HL-60/S4 (cell line): ENCODE measurements around the gene SCAMP2.
"Not testable (repeated sequence)": the region's sequence is repeated elsewhere in the genome, so short reads cannot be mapped to it uniquely, and the experiment has no call there.

ENCODE experiments used
- in situ Hi-C: fragments of 300-500 bp; cut with MboI; formaldehyde crosslinking; loops from 2 replicates; pipeline ENCODE4 v1.14.3; 2022; ENCODE audit warnings: low sequenced_read_pairs

SCAMP2 gene

GRCh38 chr15:74891469-74891868 lies 18.3 kb upstream of the SCAMP2 start:
- in situ Hi-C loops, result no loop called here

- in situ Hi-C loops, result no loop called here
These were observed 17.4 kb upstream of the SCAMP2 start for GRCh38 chr15:74890665-74890960.

GRCh38 chr15:74889883-74890664 lies 16.9 kb upstream of the SCAMP2 start, which contains the start of gene MPI:
MPI (plus strand) TSS chr15:74890042; CDS start chr15:74890074, 32 bp downstream.
- in situ Hi-C loops, result no loop called here

- in situ Hi-C loops, result no loop called here
These were observed 16.3 kb upstream of the SCAMP2 start for GRCh38 chr15:74889390-74889882.

GRCh38 chr15:74888716-74889115 lies 15.6 kb upstream of the SCAMP2 start:
- in situ Hi-C loops, result no loop called here

GRCh38 chr15:74887537-74888193 lies 14.5 kb upstream of the SCAMP2 start:
- in situ Hi-C loops, result not testable (repeated sequence)

- in situ Hi-C loops, result no loop called here
These were observed 12.3 kb upstream of the SCAMP2 start for GRCh38 chr15:74885461-74885860.

GRCh38 chr15:74884428-74885223 lies 11.5 kb upstream of the SCAMP2 start:
- in situ Hi-C loops, result no loop called here

- in situ Hi-C loops, result no loop called here
These were observed 9.4 kb upstream of the SCAMP2 start for GRCh38 chr15:74882528-74882927.

GRCh38 chr15:74878273-74878672 lies 5.1 kb upstream of the SCAMP2 start:
- in situ Hi-C loops, result no loop called here

GRCh38 chr15:74873756-74874424 lies 725 bp upstream of the SCAMP2 start:
- in situ Hi-C loops, result no loop called here

GRCh38 chr15:74872702-74873035 lies 496 bp downstream of the SCAMP2 start:
- in situ Hi-C loops, result no loop called here

GRCh38 chr15:74870436-74871215 lies 2.5 kb downstream of the SCAMP2 start:
- in situ Hi-C loops, result no loop called here

GRCh38 chr15:74869726-74870407 lies 3.3 kb downstream of the SCAMP2 start:
- in situ Hi-C loops, result no loop called here

GRCh38 chr15:74869372-74869725 lies 3.8 kb downstream of the SCAMP2 start:
- in situ Hi-C loops, result no loop called here

- in situ Hi-C loops, result no loop called here
These were observed 5.1 kb downstream of the SCAMP2 start for GRCh38 chr15:74868059-74868458.

GRCh38 chr15:74867466-74868038 lies 5.6 kb downstream of the SCAMP2 start:
- in situ Hi-C loops, result no loop called here

GRCh38 chr15:74866090-74866489 lies 7.1 kb downstream of the SCAMP2 start:
- in situ Hi-C loops, result no loop called here

- in situ Hi-C loops, result no loop called here
These were observed 7.8 kb downstream of the SCAMP2 start for GRCh38 chr15:74865316-74865715.

- in situ Hi-C loops, result no loop called here
These were observed 8.9 kb downstream of the SCAMP2 start for GRCh38 chr15:74864296-74864695.
